Measurements from ENCODE around the gene GNAT2.

The GNAT2 gene

DNA sequence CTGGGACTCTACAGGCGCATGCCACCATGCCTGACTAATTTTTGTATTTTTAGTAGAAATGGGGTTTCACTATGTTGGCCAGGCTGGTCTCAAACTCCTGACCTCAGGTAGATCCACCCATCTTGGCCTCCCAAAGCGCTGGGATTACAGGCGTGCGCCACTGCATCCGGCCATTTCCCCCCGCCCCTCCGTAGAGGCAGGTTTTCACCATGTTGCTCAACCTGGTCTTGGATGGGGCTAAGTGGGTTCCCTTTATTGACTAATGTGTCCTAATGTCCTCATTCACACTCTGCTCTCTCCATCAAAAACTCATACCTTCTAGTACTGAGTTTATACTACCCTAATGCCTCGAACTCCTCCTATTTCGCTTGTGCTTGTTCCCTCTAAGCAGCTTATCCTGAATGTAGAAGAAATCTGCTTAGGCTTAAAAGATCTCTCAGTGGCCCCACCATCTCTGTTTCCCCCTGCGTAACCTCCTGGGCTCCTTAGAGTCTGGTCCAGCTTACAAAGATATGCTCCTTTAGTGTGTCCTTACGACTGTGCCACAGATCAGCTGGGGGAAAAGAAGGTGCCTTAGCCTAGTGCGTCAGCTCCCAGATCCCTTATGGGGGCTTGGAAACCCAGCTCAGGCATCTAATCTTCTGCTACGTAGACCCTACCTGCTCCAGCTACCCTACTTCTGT lies 8.0 kb downstream of the GNAT2 start:
- DNase-seq (ENCODE audit: low read depth) = no peak

DNA sequence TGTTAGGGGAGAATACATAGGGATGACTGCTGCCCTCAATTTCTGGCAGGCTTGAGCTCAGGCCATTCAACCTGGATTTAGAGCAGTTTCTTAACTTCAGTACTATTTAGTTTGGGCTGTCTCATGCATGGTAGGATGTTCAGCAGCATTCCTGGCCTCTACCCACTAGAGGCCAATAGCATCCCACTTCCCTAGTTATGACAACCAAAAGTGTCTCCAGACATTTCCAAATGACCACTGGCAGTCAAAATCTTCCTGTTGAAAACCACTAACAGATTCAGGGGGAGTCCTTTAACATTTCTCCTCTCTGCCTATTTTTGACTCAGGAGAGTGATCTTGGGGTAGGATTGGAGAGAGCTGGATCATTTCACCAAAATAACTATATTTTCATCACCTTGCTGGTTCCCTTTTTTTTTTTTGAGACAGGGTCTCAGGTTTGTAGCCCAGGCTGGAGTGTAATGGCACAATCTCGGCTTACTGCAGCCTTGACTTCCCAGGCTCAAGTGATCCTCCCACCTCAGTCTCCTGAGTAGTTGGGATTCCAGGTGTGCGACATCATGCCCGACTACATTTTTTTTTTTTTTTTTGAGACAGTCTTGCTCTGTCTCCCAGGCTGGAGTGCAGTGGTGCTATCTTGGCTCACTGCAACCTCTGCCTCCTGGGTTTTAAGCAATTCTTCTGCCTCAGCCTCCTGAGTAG lies 8.7 kb downstream of the GNAT2 start:
- no peak for TF ChIP-seq CTCF (IDR thresholded peaks at IDR 0.05; ENCODE audit: control insufficient read depth, insufficient read depth, low read depth, low read length, missing control alignments)
- DNase-seq (ENCODE audit: low read depth) = no peak
- H3K4me3 ChIP-seq (ENCODE audit: control insufficient read depth, low read depth, low read length) = no peak overlapping the region

More for the DNA sequence above, 8.0 kb downstream of the GNAT2 start:
- H3K4me3 ChIP-seq (ENCODE audit: control insufficient read depth, low read depth, low read length) = no peak overlapping the region
- TF ChIP-seq CTCF (IDR thresholded peaks at IDR 0.05; ENCODE audit: control insufficient read depth, insufficient read depth, low read depth, low read length, missing control alignments) = no peak

DNA sequence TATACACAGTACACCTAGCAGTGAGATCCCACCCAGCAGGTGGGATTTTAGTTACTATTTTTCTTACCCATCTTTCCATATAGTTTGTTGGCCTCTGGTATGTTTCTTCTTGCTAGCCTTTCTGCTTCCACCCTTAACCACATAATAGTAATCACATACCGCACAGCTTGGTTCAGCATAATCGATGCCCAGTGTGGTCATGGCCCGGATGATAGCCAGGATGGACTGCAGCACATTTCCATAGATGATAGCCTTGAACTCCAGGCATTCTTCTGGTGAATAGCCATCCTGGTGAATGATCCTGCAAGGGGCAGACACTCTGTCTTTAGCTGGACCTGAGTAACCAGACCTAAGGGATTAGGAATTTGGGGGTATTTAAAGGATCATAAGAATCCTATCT lies 9.5 kb downstream of the GNAT2 start:
- no peak for TF ChIP-seq CTCF (IDR thresholded peaks at IDR 0.05; ENCODE audit: control insufficient read depth, insufficient read depth, low read depth, low read length, missing control alignments)
- DNase-seq (ENCODE audit: low read depth) = no peak
- no peak overlapping the region for H3K4me3 ChIP-seq (ENCODE audit: control insufficient read depth, low read depth, low read length)

DNA sequence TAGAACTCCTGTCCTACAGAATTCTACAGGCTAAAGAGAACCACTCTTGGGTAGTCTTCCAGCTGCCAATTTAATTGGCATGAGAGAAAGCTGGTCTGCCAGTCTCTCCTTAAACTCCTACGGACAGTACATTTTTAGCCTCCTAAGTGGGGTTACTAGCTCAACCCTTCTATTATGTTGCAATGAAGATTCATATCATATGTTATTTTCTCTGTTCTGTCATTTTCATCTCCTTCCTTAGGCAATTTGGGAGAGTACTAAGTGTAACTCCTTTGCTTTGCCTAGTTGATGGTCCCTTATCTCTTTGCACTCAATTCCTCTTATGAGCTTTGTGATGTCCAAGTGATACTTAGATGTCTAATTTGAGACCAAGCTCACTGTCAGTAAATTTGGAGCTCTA lies 14.0 kb downstream of the GNAT2 start:
- no peak for DNase-seq (ENCODE audit: low read depth)
- no peak overlapping the region for H3K4me3 ChIP-seq (ENCODE audit: control insufficient read depth, low read depth, low read length)
- TF ChIP-seq CTCF (IDR thresholded peaks at IDR 0.05; ENCODE audit: control insufficient read depth, insufficient read depth, low read depth, low read length, missing control alignments) = no peak

GRCh38 chr1:109603229-109603628 lies 16.2 kb downstream of the GNAT2 start:
- no peak overlapping the region for H3K4me3 ChIP-seq (ENCODE audit: control insufficient read depth, low read depth, low read length)
- TF ChIP-seq CTCF (IDR thresholded peaks at IDR 0.05; ENCODE audit: control insufficient read depth, insufficient read depth, low read depth, low read length, missing control alignments) = no peak
- DNase-seq (ENCODE audit: low read depth) = no peak

DNA sequence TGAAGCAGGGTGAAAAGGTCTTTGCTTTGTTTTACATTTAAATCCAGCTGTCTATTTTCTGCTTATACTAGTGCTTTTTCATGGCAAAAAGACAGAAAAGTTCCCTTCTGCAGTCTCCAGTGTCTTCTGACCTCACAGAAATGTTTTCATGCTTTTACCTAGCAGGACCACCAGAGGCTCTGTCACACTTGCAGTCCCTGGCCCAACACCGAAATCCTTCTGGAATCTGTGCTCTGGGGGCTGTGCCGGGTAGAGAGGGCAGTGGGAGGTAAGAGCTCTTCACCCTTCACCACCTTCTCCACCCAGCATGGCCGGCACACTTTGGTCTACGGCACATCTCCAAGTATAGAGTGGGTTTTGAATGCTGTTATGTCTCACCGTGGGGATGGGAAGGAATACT lies 20.8 kb downstream of the GNAT2 start:
- no peak for DNase-seq (ENCODE audit: low read depth)
- H3K4me3 ChIP-seq (ENCODE audit: control insufficient read depth, low read depth, low read length) = no peak overlapping the region
- peak; percentile 5 for TF ChIP-seq CTCF (IDR thresholded peaks at IDR 0.05; ENCODE audit: control insufficient read depth, insufficient read depth, low read depth, low read length, missing control alignments)

All from AG09309 (cell line).